B cell (primary cell): Measurements from ENCODE around the gene M1AP.

Experiments used
- EZH2 ChIP-seq: IDR thresholded peaks from 2 replicates; pipeline ENCODE4 v1.6.1; 2012; ENCODE audit warnings: borderline replicate concordance, low read depth, mild to moderate bottlenecking, moderate library complexity, low read length; ENCODE audit not compliant: insufficient read depth, poor library complexity, severe bottlenecking
- TF ChIP-seq, protein P1 (sequence below): fragments of 200-600 bp; IDR thresholded peaks from one replicate; pipeline ENCODE4 v1.8.0; 2022; ENCODE audit warnings: antibody characterized with exemption, mild to moderate bottlenecking

DNA sequence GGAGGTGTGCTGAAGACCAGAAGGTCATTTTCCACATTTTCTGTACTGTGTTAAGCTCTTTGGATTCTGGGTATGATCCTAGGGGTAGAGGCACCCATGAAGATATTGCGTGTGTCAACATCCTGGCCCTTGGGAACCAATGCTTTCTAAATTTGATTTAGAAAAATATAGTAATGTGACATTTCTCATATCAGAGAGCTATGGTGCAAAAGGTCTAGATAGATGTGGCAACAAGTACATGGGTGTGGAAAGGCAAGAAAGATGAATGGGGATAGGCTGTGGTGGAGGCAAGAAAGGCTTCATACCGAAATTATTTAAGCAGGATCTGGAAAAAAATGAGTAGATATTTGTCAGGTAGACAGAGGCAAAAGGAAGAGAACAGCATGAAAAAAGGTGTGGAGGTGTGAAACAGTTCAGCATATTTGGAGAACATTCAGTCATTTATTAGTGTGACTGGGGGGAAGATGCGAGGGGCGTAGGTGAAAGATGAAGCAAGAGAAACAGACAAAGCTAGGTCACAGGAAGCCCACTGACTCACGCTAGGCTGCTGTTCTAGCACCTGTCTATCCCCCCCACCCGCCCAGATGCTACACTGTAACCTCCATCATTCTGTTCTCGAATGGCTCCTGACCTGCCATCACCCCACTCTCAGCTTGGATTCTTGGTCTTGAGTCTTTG is 81.9 kb downstream of the M1AP start:
- TF ChIP-seq, protein P1, sequence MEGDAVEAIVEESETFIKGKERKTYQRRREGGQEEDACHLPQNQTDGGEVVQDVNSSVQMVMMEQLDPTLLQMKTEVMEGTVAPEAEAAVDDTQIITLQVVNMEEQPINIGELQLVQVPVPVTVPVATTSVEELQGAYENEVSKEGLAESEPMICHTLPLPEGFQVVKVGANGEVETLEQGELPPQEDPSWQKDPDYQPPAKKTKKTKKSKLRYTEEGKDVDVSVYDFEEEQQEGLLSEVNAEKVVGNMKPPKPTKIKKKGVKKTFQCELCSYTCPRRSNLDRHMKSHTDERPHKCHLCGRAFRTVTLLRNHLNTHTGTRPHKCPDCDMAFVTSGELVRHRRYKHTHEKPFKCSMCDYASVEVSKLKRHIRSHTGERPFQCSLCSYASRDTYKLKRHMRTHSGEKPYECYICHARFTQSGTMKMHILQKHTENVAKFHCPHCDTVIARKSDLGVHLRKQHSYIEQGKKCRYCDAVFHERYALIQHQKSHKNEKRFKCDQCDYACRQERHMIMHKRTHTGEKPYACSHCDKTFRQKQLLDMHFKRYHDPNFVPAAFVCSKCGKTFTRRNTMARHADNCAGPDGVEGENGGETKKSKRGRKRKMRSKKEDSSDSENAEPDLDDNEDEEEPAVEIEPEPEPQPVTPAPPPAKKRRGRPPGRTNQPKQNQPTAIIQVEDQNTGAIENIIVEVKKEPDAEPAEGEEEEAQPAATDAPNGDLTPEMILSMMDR, result no peak
- TF ChIP-seq EZH2, result no peak
